NCI-H748 (cell line): ENCODE data around the gene MARCO.

Experiments used
- DNase-seq: peaks from one replicate; lab custom pipeline; 2025; ENCODE audit not compliant: unreplicated experiment; lab: John Stamatoyannopoulos, UW

The MARCO gene

DNA sequence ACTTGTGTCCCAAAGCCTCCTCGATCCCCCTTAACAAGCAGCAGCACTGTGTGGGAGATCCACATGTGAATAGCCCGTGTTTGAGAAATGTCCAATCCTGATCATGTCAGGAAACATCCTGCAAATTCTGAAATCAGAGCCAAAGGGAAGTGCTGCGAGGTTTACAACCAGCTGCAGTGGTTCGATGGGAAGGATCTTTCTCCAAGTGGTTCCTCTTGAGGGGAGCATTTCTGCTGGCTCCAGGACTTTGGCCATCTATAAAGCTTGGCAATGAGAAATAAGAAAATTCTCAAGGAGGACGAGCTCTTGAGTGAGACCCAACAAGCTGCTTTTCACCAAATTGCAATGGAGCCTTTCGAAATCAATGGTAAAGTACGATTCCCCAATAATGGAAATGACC, at the start of gene MARCO:
Gene MARCO (plus strand): TSS at position 164 of the 400 bp plus-strand sequence. CDS start 107 bp downstream, at position 271.
- no peak for DNase-seq

GRCh38 chr2:118893100-118893499, 48.9 kb upstream of the MARCO start:
- DNase-seq = no peak

GRCh38 chr2:118902266-118903028, 39.5 kb upstream of the MARCO start:
- no peak for DNase-seq

DNA sequence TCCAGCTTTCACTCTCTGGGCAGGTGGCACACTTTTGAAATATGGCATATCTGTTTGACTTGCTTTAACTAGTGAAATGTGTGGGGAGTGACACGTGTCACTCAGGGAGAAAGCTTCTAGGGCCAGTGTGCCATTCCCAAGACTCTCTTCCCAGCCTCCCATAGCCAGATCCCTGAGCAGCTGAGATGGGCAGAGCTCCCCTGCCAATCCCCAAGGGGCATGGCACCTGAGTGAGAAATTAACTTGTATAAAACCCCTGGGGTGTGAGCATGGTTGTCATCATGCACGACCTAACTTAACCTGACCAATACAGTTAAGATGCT, 39.0 kb upstream of the MARCO start:
- DNase-seq = no peak

DNA sequence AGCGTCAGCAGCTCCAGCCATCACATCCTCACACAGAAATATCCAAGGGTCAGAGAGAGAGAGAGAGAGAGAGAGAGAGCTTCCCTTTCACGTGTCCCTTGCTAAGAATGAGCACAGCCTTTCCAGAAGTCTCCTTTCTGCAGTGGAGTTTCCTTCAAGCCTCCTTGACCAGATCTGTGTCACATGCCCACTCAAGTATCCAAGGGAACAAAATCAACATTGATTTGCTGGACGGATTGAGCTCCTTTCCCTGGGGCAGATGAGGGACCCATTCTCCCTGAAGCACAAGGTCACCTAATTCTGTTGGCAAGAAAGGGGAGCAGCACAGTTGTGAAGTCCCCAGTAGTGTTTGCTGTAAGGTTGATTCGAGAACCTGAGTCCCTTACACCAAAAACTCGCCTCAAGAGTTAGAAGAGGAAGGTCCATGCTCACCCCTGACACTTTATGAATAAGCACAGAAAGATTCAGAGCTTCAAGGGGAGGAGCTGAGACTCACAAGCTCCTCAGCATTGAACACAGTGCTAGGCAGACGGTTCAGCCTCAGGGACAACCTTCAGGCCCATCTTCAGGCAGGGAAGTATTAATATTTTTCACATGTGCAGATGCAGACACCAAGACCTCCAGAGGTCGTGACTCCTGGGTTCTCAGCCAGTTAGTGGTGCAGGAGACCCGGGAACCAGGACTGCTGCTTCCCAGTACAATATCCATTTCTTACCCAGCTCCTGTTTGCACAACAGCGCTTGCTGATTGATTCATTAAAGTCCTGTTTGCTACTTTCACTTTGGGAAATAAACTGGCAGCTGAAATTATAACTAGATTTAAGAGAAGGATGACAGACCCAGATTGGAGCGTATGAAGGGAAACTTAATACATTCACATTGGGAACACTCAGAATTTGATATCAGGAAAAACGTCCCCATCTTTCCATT, 38.2 kb upstream of the MARCO start:
- no peak for DNase-seq

- DNase-seq = no peak
These were observed 36.8 kb upstream of the MARCO start for GRCh38 chr2:118905206-118905605.

DNA sequence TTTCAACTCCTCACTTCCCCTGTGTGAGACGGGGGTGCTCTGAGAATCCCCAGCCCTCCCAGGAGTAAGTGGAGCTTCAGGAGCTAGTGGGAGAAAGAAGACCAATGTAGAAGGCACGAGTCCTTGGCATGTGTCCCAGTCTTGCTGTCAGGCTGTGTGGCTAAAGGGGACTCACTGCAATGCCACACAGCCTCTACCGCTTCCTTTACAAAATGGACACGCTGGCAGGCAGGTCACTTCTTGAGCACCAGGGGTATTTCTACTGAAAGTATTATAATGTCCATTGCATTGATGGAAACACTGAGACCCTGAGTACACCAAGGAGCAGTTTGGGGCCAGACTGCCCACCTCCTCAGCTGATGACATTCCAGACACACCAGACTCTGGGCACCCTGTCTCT, 35.8 kb upstream of the MARCO start:
- DNase-seq = no peak

GRCh38 chr2:118907759-118908158, 34.2 kb upstream of the MARCO start:
- no peak for DNase-seq

DNA sequence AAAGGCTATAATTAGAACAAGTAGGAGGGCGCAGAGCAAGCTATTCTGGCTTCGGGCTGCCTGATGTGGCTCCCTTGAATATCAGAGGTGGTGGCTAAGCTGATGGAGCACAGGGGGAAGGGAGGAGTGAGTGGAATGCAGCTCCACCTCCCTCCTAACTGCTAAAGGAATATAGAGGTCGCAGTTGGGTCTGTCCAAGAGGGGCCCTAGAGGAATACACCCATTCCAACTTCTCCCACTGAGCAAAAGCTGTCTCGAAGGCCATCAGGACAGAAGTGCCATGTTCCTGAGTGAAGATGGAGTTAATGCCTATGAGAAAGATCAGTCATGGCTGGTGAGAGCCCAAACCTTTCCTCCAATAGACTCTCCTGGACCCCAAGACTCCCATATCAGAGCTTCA, 32.8 kb upstream of the MARCO start:
- DNase-seq = no peak

DNA sequence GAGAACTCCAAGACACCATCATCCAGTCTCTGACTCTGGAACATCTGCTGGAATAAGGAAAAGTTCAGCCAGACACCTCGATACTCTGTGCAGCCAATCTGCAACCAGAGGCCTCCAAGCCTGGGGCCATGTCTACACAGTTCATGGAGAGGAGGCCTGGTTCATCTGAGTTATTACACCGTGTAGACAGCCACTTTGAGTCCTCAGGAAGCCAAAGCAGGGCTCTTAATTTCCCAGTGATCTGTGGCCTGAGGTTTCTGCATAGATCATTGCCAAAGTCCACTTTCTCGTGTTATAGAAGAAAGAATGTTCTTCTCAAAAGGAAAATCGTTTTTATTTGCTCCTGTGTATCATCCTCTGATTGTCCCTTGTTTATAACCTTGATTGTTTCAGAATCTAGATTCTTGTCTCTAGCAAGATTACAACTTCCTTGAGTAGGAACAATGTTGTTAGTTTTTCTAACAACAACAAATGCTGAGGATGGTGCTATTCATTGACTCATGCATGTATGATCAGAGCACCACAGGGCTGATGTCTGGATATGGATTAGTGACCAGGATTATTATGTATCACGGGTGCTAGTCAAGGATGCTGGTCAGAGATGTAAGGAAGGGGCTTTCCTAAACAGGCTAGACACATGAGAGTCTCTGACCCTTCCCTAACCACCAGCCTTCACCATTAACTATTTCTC, 30.7 kb upstream of the MARCO start:
- DNase-seq = no peak

GRCh38 chr2:118911936-118912335, 30.1 kb upstream of the MARCO start:
- no peak for DNase-seq

GRCh38 chr2:118913131-118913802, 28.7 kb upstream of the MARCO start:
- DNase-seq = no peak

GRCh38 chr2:118913803-118914645, 28.0 kb upstream of the MARCO start:
- DNase-seq = no peak

GRCh38 chr2:118914721-118915453, 27.1 kb upstream of the MARCO start:
- DNase-seq = no peak

- DNase-seq = no peak
These were observed 24.0 kb upstream of the MARCO start for GRCh38 chr2:118918017-118918416.

- no peak for DNase-seq
These were observed 20.3 kb upstream of the MARCO start for GRCh38 chr2:118921646-118922045.

GRCh38 chr2:118922254-118922653, 19.7 kb upstream of the MARCO start:
- DNase-seq = no peak

GRCh38 chr2:118923371-118923770, 18.6 kb upstream of the MARCO start:
- no peak for DNase-seq

GRCh38 chr2:118925476-118925875, 16.5 kb upstream of the MARCO start:
- no peak for DNase-seq

DNA sequence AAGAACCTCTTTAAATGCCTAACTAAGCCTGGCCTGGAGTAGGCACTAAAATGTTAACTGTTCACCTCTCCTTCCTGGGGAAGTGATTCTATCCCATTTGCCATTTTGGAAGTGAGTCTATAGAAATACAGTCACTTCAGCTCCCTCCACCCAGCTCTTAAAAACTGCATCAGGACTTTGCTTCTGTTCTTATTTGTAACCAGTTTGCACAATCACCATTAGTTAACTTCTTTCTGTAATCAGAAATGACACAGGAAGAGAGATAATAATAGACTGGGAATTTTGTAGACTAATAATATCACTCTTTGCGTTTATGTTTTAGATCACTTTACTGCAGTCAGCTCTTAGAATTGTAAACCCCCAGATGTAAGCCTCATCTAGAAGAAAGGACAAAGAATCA, 16.0 kb upstream of the MARCO start:
- DNase-seq = no peak
